ENCODE measurements around the gene KRT81.

DNA sequence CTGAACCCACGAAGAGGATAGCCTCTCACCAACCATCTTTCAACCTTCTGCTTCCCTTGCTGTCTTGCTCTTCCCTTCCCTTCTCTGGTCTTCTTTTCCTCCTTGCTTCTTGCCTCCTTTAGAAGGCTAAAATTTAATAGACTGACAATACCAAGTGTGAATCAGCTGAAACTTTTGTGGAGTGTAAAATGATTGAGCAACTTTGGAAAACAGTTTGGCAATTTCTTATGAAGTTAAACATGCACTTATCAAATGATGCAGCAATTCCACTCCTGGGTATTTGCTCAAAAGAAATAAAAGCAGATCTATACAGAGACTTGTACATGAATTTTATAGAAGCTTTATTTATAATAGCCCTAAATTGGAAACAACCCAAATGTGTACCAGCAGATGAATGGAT, 20.2 kb downstream of the KRT81 start:
- TF ChIP-seq, protein P1, sequence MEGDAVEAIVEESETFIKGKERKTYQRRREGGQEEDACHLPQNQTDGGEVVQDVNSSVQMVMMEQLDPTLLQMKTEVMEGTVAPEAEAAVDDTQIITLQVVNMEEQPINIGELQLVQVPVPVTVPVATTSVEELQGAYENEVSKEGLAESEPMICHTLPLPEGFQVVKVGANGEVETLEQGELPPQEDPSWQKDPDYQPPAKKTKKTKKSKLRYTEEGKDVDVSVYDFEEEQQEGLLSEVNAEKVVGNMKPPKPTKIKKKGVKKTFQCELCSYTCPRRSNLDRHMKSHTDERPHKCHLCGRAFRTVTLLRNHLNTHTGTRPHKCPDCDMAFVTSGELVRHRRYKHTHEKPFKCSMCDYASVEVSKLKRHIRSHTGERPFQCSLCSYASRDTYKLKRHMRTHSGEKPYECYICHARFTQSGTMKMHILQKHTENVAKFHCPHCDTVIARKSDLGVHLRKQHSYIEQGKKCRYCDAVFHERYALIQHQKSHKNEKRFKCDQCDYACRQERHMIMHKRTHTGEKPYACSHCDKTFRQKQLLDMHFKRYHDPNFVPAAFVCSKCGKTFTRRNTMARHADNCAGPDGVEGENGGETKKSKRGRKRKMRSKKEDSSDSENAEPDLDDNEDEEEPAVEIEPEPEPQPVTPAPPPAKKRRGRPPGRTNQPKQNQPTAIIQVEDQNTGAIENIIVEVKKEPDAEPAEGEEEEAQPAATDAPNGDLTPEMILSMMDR (conservative IDR thresholded peaks at IDR 0.05 in 1 of 2, IDR thresholded peaks at IDR 0.05 in 1 of 2; ENCODE audit: low read depth in 1 of 2, low read length in 2 of 2): no peak
- TF ChIP-seq EZH2 (IDR thresholded peaks at IDR 0.05; ENCODE audit: low read length, missing control alignments): no peak
